Kidney capillary endothelial cell (primary cell): ENCODE measurements around the gene APCDD1L.
A peak's percentile ranks its signal among the peaks of the same experiment; 100 is the strongest.

Source experiments
- DNase-seq: peaks from one replicate; pipeline ENCODE4 v3.0.0-alpha.2; 2018; ENCODE audit warnings: low spot score

APCDD1L gene

DNA sequence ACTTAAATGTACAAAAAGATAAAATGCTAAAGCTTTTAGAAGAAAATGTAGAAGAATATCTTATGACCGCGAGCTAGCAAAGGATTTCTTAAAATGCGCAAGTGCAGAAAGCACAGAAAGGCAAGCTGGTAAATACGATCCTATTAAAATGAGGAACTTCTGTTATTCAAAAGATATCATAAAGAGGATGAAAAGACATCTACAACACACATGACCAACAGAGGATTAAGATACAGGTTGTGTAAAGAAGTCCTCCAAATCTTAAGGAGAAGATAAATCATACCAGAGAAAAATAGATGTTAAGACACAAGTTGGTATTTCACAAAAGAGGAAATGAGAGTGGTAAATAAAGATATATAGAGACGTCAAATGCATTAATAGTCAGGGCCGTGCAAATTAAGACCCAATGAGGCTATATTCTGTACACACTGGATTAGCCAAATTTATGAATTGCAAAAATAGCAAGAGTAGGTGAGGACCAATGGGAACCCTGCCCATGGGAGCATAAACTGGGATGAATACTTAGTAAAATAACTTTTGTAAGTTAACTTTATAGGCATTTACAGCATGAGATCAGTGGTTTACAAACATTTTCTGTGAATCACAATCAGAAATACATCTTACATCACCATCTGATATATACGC lies 23.0 kb downstream of the APCDD1L start:
- no peak for DNase-seq

DNA sequence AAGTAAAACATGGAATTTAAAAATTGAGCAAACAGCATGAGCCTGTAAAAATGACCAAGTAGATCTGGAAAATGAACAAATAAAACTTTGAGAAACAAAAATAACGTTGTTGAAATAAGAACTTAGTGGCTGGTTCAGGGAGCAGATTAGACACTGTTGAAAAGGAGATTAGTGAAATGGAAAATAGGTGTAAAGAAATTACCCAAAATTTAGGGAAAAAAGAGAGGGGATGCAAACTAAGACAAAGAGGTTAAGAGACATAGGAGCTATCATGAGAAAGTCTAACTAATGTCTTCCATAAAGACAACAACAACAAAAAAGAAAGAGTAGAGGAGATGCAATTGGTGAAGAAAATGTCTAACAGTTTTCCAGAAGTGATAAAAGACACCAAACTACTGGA lies 29.0 kb downstream of the APCDD1L start:
- DNase-seq: no peak

DNA sequence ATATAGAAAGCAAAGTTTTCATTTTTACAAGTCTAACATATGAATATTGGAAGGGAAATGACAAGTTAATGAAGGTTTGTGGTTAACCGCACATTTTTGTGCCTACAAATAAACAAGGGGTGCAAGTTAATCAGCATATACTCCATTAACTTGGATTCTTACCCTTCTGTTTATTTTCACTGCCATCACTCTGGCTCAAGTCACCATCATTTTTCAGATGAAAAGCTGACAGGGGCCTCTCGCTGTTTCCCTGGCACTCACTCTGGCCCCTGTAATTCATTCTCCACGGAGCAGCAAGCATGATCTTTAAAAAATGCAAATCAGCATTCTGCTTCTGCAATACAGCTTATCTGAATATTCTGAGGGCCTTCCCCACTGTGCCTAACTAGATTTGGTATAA lies 29.8 kb downstream of the APCDD1L start:
- no peak for DNase-seq

DNA sequence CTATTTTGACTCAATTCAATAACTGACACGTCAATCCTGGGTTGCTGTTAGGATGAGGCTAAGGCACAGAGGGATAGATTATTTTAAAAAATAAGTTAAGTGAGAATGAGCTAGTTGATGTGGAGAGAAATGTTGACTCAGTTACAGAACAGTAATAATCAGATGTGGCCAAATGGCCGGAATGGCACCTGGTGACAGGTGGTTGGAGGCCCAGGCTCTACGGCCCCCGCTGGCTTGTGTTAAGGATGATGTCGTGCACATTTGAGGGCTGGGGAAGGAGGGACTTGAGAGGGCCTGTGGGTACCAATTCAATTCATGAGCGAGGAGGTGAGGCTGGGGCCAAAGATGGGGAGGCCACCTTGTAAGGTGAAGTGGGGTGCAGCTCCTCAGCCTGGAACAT lies 31.7 kb downstream of the APCDD1L start:
- no peak for DNase-seq

DNA sequence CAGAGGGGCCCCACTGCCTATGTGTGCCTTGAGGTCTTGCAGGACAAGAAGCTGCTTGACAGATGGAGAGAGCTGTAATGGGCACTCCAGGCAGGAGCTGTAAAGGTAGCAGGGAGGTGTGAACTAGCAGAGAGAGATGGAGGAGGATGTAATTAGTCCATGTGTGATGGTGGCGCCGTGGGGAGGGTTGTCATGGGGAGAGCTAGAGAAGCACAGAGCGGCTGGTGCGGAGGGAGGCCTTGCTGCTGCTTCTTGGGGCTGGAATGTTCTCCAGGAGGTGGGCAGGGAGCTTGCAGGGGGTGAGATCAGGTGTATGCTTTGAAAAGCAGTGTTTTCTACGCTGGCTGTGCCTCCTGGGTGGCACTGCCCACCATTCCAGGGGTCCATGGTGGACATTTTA lies 32.1 kb downstream of the APCDD1L start:
- no peak for DNase-seq

DNA sequence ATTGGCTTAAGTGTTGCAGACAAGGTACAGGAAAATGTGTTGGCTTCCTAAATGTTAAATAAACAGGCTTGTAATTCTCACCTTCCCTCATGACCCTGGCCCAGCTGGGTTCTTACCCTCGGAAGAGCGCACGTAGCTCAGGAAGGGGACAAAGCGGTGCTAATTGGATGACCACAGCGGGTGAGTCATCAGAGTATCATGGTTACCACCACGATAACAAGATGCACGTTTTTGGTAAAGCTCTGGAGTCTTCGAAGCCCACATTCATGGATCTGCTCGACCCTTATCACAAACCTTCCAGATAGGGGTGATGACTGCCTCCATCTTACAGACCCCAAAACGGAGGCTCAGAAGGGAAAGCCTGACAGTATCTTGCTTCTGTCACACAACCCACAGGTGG lies 32.8 kb downstream of the APCDD1L start:
- no peak for DNase-seq

DNA sequence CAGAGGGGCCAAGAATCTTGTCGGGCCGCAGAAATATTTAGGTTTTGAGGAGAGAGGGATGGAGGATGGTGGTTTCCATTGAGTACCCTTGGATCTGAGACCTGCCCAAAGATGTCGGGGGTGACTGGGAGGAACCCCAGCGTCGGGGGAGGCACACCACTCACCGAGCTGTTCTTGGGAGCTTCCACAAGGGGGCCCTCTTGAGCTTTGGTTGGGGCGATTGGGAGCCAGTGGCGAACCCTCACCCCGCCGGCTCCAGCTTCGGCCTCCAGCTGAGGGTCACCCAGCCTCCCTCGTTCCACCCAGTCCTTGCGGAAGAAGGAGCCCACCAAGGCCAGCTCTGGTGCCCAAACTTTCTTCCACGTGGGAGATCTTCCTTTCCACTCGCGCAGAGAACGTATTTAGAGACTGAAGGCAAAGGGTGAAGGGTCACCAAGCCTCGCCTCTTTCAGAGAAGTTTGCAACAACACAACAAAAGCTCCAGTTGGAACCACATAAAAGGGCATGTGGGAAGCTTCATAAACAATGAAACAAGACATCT lies 33.6 kb downstream of the APCDD1L start:
- DNase-seq: peak; percentile 47

DNA sequence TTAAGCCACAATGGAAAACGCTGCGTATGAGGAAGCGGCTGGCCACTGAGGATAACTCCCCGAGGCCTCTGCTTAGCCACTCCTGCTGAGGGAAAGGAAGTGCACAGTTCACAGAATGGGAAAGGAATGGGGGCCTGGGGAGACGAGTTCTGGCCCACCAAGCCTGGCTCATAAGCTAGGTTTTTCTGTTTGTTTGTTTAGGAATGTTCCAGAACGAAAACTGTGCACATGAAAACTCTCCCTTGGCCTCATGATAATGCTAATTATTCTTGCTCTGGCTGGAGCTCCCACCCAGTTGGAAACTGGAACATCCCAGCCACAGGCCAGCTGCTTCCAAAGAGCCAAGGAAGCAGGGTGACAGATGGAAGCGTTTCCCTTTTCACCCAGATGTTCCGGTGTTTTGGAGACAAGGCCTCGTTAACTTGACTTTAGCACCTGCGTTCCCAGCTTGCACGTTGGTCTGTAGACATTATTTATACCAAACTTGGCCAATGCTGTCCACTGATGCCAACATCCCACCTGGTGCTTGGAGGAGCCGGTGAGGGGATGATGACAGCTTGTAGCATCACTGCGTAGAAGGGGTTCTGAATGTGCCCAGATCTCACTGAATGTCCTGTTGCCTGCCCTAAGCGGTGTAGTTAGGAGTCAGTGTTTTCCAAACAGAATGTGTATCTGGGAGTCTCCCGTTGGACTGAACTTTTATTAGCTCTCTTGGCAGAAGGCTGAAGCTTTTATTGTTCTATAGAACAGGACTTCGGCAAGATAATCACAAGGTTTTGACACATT lies 34.5 kb downstream of the APCDD1L start:
- no peak for DNase-seq

DNA sequence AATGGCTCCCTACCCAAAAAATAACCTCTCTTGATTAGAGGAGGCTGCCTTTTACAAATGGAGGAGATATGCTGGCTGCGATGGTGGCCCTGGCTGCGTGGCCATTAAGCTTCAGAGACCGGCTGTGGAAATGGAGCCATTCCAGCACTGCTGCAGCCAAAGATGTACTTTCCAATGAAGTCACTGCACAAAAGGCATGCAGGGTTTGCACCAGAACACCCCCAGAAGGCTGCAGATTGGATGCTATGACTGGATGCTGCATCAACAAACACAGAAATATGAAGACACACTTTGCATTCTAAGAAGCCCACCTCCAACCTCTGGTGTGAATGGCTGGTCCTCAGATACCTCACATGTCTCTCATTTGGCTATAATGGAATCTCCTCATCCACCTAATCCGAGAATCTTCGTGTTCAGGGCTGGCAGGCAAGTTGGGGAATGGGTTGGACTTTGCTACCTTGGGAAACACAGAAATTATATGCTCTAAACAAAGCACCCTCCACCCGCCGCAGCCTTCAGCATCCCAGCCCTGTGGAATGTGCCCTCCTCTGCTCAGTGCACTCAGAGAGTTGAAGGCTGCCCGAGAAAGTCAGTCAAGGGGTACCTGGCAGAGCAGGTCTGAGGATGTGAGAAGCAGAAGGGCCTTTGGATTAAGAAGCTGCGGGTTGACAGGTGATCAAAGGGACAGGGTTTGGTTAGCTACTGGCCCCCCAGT lies 35.3 kb downstream of the APCDD1L start:
- DNase-seq: no peak

DNA sequence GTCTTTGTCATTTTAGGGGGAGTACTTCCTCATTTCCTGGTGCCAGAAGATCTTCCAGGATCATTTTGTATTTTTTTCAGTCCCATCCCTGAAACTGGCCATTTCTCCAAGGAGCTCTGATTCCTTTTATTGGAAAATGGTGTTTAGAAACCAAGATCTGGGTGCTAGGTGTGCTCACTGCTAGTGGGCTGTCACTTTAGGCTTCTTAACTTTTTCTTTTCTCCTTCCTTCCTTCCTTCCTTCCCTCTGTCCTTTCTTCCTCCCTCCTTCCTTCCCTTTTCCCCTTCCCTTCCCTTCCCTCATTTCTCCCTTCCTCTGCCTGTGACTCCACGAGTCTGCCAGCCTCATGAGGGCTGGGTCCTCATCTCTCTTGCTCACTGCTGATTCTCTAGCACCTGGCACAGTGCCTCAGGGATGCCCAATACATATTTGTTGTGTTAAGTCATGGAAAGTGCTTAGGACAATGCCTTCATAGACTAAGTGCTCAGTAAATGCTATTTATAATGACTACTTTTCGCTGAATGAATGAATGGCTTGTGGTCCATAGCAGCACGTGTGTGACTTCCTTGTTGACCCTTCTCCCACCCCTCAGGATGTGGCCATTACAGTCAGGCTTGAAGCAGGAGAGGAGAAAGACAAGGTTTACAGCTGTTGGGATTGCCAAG lies 36.9 kb downstream of the APCDD1L start:
- DNase-seq: no peak

DNA sequence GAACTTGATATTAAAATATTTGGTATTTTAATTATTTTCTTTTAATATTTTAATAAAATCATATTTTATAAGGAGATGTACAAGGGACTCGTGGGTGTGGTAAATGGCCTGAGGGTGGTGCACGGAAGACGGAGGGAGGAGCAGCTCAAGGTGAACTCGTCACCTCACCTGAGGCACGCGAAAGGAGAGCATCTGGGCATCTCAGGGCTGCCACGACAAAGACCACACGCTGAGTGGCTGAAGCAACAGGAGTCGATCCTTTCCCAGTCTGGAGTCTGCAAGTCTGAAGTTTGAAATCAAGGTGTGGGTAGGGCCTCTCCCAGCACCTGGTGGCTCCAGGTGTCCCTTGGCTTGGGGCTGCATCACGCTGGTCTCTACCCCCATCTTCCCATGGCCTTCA lies 39.7 kb downstream of the APCDD1L start:
- DNase-seq: no peak

DNA sequence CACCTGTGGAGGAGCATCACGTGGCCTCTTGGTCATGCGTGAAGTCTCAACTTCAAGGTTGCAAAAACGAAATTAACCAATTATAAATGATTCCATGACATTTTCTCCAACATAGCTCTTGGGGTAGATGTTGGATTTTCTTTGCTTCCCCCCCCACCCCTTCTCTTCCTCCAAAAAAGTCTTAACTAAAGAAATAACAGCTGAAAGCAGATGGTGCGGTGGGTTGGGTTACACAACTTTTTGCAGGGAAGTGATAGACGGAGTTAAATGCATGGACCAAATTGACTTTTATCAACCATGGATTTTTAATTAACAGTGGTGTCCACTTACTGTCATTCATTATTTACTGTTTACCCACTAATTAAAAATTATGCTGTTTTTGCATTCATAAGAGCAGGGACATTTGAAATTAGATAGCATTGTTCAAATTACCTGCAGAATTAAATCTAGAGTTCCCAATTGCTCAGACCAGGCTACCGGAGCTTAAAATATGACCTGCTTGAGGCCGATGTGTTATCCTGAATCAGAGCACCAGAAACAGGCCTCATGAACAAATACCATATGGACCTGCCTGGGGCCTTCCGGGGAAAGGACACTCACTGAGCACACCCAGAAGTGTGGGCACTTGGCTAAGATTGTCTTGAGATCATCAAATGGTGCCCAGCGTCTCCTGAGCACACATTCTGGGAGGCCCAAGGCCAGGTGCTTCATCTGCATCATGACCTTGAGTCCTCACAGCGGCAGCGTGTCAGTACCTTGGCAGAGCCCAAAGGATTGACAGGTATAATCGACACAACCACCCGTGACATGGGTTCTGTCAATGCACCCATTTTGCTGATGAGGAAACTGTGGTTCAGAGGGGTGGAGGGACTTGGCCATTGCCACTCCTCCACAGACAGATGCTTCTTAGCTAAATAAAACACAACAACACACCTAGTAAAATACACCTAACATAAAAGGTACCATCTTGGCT lies 41.5 kb downstream of the APCDD1L start:
- no peak for DNase-seq

DNA sequence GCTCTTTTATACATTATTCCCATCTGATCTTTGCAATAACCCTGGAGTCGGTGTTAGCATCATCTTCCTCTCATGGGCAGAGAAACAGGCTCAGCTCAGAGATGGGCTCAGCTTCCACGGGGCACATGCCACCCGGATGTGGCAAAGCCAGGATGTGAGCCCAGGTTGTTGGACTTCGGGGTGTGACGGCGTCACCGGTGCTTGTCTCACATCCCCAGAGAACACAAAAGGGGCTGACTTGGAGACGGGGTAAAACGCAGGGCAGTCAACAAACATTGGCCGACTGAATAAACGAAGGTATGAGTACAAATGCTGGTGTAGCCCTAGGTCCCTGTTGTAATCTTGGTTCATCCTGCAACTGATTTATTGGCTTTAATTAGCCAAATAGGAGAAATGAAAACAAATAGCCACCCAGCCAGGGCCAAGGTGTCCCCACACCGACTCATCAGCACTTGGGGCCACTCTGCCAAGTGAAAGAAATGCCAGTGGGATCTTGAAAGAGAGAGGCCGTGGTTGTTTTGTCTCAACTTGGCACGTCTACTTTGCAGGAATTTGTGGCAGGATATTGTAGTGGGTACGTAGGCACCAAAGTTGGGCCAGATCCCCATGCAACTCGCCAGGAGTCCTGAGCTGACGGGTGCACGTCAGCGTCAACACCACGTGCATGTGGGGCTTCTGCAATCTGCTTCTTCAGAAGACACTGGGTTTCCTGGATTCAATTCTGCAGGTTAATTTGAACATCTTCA lies 42.8 kb downstream of the APCDD1L start:
- no peak for DNase-seq

DNA sequence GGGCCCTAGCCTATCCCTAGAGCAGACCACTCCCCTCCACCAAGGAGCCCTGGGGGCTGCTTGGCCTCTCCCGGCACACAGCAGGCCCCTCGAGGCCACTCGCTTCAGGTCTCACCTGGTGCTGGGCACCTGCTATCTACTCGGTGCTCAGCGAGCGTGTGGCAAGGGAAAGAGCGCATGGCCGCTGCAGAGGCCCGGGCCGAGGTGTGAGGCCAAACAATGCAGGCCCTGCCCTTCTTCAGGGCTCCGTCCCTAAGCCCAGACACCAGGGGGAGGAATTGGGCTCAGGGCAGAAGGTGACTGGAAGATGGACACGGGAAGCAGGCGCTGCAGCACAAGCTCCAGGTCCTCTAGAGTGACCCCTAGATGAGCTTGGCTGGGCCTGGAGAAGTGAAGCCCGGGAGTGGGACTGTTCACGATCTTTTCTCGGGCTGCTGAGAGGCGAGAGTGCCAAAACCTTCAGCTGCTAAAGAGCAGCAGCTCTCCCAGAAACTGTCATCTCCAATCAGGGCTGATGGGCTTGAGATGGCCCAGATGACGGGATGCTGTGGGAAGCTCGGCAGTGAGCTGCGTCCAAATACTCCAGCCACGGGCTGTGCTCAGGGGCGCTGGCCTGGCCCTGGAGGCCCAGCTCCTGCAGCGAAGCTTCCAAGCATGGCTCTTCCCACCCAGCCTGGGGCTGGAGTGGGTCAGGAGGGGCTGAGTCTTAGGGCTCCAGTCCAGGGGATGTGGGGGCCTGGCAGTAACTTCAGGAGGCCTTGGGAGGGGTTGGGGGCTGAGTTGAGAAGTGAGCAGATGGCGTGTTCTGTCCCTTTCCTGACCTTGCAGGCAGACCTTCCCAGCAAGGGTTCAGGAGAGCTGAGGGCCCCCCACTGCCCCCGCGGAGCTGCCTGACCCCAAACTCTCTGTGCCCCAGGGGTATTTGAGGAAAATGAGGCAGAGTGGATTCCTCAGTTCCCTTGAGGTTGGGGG lies 43.7 kb downstream of the APCDD1L start:
- no peak for DNase-seq

DNA sequence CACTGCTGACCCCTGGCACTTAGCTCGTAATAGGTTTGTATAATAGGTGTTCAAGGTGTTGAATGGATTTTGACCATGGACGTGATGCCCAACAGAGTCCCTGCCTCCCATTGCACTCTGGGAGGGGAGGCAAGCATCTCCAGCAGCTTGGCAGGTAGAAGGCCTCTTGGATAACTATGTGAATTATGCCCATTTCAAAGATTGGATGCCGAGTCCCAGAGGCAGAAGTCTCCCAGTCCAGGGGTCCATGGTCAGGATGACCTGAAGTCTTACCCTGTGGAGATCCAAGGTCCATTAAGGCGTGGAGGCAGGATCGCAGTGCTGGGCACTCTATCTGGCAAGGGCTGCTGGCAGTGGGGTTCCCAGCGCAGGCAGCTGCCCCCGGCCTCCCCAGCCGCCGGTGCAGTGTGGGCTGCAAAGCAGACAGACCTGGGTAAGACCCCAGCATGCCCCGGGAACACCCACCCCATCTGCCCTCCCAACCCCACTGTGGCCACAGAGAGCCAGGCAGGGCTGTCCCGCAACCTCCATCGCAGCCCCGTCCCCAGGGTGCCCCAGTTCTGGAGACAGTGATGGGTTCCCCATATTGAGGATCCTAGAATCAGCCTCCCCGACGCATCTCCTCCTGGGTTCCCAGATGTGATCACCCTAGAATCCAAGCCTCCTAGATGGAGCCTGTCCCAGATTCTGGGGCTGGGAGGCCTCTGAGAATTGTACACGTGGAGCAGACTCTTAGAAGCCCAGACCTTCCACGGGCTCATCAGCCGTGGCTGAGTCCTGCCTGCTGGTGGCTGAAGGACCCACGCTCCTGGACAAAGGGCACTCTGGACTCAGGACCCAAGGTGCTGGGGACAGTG lies 44.6 kb downstream of the APCDD1L start:
- no peak for DNase-seq

DNA sequence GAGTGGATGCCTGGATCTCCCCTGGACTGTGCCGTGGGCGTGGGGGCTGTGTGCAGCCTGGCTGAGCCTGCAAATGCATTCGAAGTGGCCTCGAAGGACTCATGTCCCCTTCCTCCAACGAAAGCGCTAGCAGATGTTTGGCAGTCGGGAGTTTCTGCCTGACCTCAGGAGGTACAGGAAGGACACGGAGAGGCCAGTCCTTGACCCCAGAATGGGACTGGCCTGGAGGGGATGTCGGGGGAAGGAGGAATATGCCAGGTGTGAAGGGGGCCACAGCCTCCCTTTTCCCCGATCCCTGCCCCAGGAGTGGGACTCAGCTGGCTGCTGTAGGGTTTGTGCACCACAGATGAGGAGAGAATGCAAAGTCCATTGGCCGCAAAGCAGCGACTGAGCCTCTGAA lies 45.6 kb downstream of the APCDD1L start:
- DNase-seq: no peak

DNA sequence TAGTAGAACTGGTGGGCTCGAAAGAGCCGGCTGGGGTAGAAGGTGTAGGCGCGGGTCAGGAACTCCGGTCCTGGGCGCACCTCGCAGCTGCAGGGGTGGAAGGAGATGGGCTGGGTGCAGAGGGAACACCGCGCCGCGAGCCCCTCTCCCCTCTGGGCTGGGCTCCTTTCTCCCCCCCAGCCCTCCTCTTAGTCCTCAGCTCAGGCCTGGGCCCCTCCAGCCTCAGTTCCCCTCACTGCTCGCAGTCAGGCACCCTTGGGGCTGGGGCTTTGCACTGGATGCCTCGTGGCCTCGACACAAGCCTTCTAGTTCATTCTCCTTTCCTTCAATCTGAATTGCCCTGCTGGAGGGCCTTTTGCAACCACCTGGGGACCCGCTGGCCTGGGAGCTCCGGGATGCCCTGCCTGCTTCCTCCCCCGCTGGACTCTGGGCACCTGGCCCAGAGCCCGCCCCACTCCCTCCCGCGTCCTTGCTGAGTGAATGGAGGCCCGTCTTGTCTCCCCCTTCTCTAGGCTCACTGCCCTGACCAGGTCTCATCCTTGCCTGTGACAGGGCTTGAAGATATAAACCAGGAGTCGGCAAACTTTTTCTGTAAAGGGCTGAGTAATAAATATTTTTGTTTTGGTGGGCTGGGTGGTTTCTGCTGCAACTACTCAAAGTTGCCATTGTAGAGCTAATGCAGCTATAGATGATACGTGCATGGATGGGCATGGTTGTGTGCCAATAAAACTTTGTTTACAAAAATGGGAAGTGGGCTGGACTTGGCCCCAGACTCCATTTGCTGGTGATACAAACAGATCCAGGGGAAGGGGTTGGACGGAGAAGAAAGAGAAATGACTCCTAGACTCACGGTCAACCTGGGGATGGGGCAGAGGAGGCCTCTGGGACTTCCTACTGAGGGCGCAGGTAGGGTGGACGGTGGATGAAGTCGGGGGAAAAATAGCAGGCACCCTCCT lies 47.3 kb downstream of the APCDD1L start:
- no peak for DNase-seq
